ENCODE results near the gene SLC9A9. TPM values are rescaled to one million over a fixed set of nuclear protein-coding genes. Genes with fewer than 3 reads are reported as not detected.

SLC9A9 gene
- total RNA-seq, 1 donor from 2014 or later = 0.22 TPM

DNA sequence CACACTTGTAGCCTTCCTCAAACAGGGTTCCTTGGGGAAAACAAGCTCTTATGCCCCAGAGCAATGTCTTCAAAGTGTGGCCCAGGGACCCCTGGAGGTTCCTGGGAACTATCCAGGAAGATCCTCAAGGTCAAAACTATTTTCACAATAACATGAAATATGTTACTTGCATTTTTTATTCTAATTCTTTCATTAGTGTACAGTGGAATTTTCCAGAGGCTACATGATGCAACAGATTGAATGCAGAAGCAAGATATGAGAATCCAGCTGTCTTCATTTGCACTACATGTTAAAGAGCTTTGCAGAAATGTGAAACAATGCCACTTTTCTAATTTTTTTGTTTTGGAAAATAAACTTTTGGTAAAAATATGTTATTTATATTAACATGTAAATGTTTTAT lies 190.9 kb downstream of the SLC9A9 start:
- Histone ChIP-seq H3K4me3 (no peak overlapping the region), H3K79me2 (ENCODE audit: low read depth) (no peaks in the 10 kb centered on the region), H3K36me3 (no peaks in the 10 kb centered on the region), H3K27ac (no peak overlapping the region), H3K9me3 (ENCODE audit: low read depth) (no peaks in the 10 kb centered on the region), H3K4me1 (no peaks in the 10 kb centered on the region), H3K9ac (no peak overlapping the region), H2AFZ (replicated peaks) (no peak overlapping the region), H3K4me2 (no peak overlapping the region), H4K20me1 (ENCODE audit: low read depth) (no peaks in the 10 kb centered on the region), H3K27me3 (no peaks in the 10 kb centered on the region), H3F3A (ENCODE audit: low read depth) (no peaks in the 10 kb centered on the region)
- TF ChIP-seq EZH2 (IDR thresholded peaks at IDR 0.05) (no peak), EZH2phosphoT487 (IDR thresholded peaks at IDR 0.05) (no peak)
- TF ChIP-seq, protein P1, sequence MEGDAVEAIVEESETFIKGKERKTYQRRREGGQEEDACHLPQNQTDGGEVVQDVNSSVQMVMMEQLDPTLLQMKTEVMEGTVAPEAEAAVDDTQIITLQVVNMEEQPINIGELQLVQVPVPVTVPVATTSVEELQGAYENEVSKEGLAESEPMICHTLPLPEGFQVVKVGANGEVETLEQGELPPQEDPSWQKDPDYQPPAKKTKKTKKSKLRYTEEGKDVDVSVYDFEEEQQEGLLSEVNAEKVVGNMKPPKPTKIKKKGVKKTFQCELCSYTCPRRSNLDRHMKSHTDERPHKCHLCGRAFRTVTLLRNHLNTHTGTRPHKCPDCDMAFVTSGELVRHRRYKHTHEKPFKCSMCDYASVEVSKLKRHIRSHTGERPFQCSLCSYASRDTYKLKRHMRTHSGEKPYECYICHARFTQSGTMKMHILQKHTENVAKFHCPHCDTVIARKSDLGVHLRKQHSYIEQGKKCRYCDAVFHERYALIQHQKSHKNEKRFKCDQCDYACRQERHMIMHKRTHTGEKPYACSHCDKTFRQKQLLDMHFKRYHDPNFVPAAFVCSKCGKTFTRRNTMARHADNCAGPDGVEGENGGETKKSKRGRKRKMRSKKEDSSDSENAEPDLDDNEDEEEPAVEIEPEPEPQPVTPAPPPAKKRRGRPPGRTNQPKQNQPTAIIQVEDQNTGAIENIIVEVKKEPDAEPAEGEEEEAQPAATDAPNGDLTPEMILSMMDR (IDR thresholded peaks at IDR 0.05) = no peak
- Mint-ChIP-seq H3K4me1 (no peaks in the 10 kb centered on the region), H3K9me3 (peaks cover 3% of the 10 kb centered on the region), H3K27me3 (ENCODE audit: insufficient read depth, low read depth) (peaks cover 4% of the 10 kb centered on the region), H3K4me3 (no peak overlapping the region), H3K27ac (no peak overlapping the region), H3K36me3 (no peaks in the 10 kb centered on the region)
- no peak for DNase-seq (ENCODE audit: low spot score)

DNA sequence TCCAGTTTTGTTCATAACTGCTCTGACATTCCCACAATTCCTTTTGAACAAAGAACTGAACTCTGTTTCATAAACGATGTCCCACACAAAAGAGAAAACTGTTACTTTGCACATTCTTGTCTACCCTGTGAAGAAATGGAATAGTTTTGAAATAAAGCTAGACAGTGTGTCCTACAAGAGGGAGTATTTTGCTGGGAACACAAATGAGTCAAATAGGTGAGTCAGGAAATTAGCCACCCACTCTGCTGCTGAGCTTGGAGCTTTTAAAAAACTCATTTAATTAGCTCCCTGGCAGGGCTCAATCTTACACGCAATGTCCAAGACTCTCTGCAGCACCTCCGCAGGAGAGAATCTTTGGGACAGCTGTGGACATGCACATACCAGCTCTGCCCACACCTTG lies 193.4 kb downstream of the SLC9A9 start:
- Histone ChIP-seq H3K4me3 (no peak overlapping the region), H3K4me1 (no peaks in the 10 kb centered on the region), H3K4me2 (no peak overlapping the region), H4K20me1 (ENCODE audit: low read depth) (no peaks in the 10 kb centered on the region), H3K27ac (no peak overlapping the region), H2AFZ (replicated peaks) (no peak overlapping the region), H3F3A (ENCODE audit: low read depth) (no peaks in the 10 kb centered on the region), H3K79me2 (ENCODE audit: low read depth) (no peaks in the 10 kb centered on the region), H3K36me3 (no peaks in the 10 kb centered on the region), H3K9me3 (ENCODE audit: low read depth) (no peaks in the 10 kb centered on the region), H3K9ac (no peak overlapping the region), H3K27me3 (no peaks in the 10 kb centered on the region)
- H3K36me3 Mint-ChIP-seq = no peaks in the 10 kb centered on the region
- H3K27ac Mint-ChIP-seq = no peak overlapping the region
- DNase-seq (ENCODE audit: low spot score) = no peak
- H3K4me1 Mint-ChIP-seq = no peaks in the 10 kb centered on the region
- peaks cover 3% of the 10 kb centered on the region for H3K9me3 Mint-ChIP-seq
- no peak overlapping the region for H3K4me3 Mint-ChIP-seq
- H3K27me3 Mint-ChIP-seq (ENCODE audit: insufficient read depth, low read depth) = peaks cover 4% of the 10 kb centered on the region
- TF ChIP-seq, protein P1 (IDR thresholded peaks at IDR 0.05) = no peak
- TF ChIP-seq EZH2phosphoT487 (IDR thresholded peaks at IDR 0.05) = no peak
- TF ChIP-seq EZH2 (IDR thresholded peaks at IDR 0.05) = no peak

DNA sequence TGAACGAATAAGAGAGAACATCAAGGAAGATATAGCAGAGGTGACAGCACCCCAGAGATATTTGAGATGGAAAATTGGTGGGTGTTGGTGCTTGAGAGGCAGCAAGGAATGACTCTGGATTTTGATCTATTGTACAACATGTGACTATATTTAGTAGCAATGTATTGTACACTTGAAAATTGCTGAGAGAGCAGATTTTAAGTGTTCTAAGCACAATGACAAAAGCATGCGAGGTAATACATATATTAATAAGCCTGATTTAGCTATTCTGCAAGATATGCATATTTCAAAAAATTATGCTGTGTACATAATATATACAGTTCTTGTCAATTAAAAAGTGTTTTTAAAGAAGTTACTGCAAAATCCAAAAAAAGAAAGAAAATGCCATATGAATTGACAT lies 194.3 kb downstream of the SLC9A9 start:
- Histone ChIP-seq H2AFZ (replicated peaks) (no peak overlapping the region), H3K4me3 (no peak overlapping the region), H3K4me2 (no peak overlapping the region), H3K27ac (no peak overlapping the region), H3F3A (ENCODE audit: low read depth) (no peaks in the 10 kb centered on the region), H3K36me3 (no peaks in the 10 kb centered on the region), H3K27me3 (no peaks in the 10 kb centered on the region), H4K20me1 (ENCODE audit: low read depth) (no peaks in the 10 kb centered on the region), H3K79me2 (ENCODE audit: low read depth) (no peaks in the 10 kb centered on the region), H3K9ac (no peak overlapping the region), H3K4me1 (no peaks in the 10 kb centered on the region), H3K9me3 (ENCODE audit: low read depth) (no peaks in the 10 kb centered on the region)
- H3K9me3 Mint-ChIP-seq = no peaks in the 10 kb centered on the region
- no peak for DNase-seq (ENCODE audit: low spot score)
- H3K4me1 Mint-ChIP-seq = no peaks in the 10 kb centered on the region
- no peak overlapping the region for H3K27ac Mint-ChIP-seq
- peaks cover 4% of the 10 kb centered on the region for H3K27me3 Mint-ChIP-seq (ENCODE audit: insufficient read depth, low read depth)
- TF ChIP-seq EZH2 (IDR thresholded peaks at IDR 0.05) (no peak), EZH2phosphoT487 (IDR thresholded peaks at IDR 0.05) (no peak)
- TF ChIP-seq, protein P1 (IDR thresholded peaks at IDR 0.05) = no peak
- H3K4me3 Mint-ChIP-seq = no peak overlapping the region
- H3K36me3 Mint-ChIP-seq = no peaks in the 10 kb centered on the region

All from neural progenitor cell (in vitro differentiated cells).